Kidney (tissue), 14 donors: Measurements from ENCODE around the gene NDUFS1. TPM values are rescaled to one million over a fixed set of nuclear protein-coding genes. Genes with fewer than 3 reads are reported as not detected.
A peak's percentile ranks its signal among the peaks of the same experiment; 100 is the strongest.
"Not testable (repeated sequence)": the region's sequence is repeated elsewhere in the genome, so short reads cannot be mapped to it uniquely, and the experiment has no call there.

Experiments
- DNase-seq, 5 donors: peaks; one replicate each; pipeline ENCODE4 v3.0.0-alpha.2; 2013 to 2020
- FAIRE-seq: peaks from 2 replicates; lab custom pipeline; 2012; peaks lifted over from hg19 to GRCh38; lab: Jason Lieb, UNC
- H3K27ac ChIP-seq, 2 donors: one replicate each; pipeline ENCODE4 v1.7.0; 2013; ENCODE audit warnings: low read depth in 2 of 2, low read length in 2 of 2, inconsistent platforms in 1 of 2
- H3K27me3 ChIP-seq: one replicate; pipeline ENCODE4 v1.7.1; 2013; ENCODE audit warnings: low read length, inconsistent platforms; ENCODE audit not compliant: control insufficient read depth, insufficient read depth
- H3K36me3 ChIP-seq, 3 donors: one replicate each; pipeline versions ENCODE4 v1.7.0 to v1.7.1; 2013; ENCODE audit warnings: low read length in 3 of 3, control low read depth in 1 of 3, inconsistent platforms in 1 of 3; ENCODE audit not compliant: insufficient read depth in 3 of 3, control insufficient read depth in 2 of 3
- H3K4me1 ChIP-seq, 3 donors: one replicate each; pipeline versions ENCODE4 v1.7.0 to v1.7.1; 2013; ENCODE audit warnings: low read length in 3 of 3, inconsistent platforms in 1 of 3, low read depth in 1 of 3; ENCODE audit not compliant: control insufficient read depth in 2 of 3, insufficient read depth in 2 of 3
- H3K4me3 ChIP-seq, 3 donors: one replicate each; pipeline versions ENCODE4 v1.7.0 to v1.8.1; 2013; ENCODE audit warnings: low read length in 3 of 3, control low read depth in 1 of 3, inconsistent platforms in 1 of 3
- H3K9ac ChIP-seq, 3 donors: one replicate each; pipeline versions ENCODE4 v1.7.0 to v1.7.1; 2013; ENCODE audit warnings: low read length in 3 of 3, control low read depth in 1 of 3, inconsistent platforms in 1 of 3
- H3K9me3 ChIP-seq, 3 donors: one replicate each; pipeline versions ENCODE4 v1.7.0 to v1.7.1; 2013; ENCODE audit warnings: low read length in 3 of 3, control low read depth in 1 of 3, inconsistent platforms in 1 of 3; ENCODE audit not compliant: control insufficient read depth in 2 of 3, insufficient read depth in 1 of 3
- CTCF ChIP-seq: IDR thresholded peaks from 3 replicates; pipeline ENCODE4 v1.5.1; 2012; ENCODE audit warnings: mild to moderate bottlenecking, moderate library complexity, borderline replicate concordance; ENCODE audit not compliant: insufficient read depth; ENCODE audit errors: extremely low read depth
- intact Hi-C: fragments of 100-400 bp; cut with DNase I; formaldehyde crosslinking; loops from one replicate; pipeline ENCODE4 v1.11.1; 2022
- polyA plus RNA-seq: library from polyadenylated mRNA; stranded (reverse); fragments of 350-450 nt; fragmentation: Illumina TruSeq; extraction: RNeasy Lipid Tissue Mini Kit (QIAGEN cat#74804); gene quantifications from one replicate; pipeline ENCODE4 v1.2.3, GENCODE V29; 2014; ENCODE audit warnings: low read depth, low replicate concordance; ENCODE audit not compliant: insufficient read depth
- total RNA-seq: library from RNA; stranded (reverse); fragmentation: NEBNext Ultra II Directional; extraction: Animal tissue kit (Norgen Biotek cat#: 25700); gene quantifications from one replicate; pipeline ENCODE4 v1.2.1, GENCODE V29; 2021
- donor health status: control.
- donor health status: control.
- donor health status: control.
- donor health status: control.
- donor health status: control.
- donor health status: DM: yes; HTN: yes; CAD: no.
- donor health status: Normal renal cell carcinoma (clear cell type).

The NDUFS1 gene
- total and polyA plus RNA-seq, 2 donors from 2014 or later, result 67.6 to 97.2 TPM

GRCh38 chr2:206176901-206177300, 17.7 kb upstream of the NDUFS1 start:
- intact Hi-C loops, result no loop called here
- Histone ChIP-seq H3K4me1 (no peaks in the 10 kb centered on the region), H3K36me3 (no peaks in the 10 kb centered on the region), H3K4me3 (no peak overlapping the region), H3K27me3 (no peaks in the 10 kb centered on the region), H3K9me3 (no peaks in the 10 kb centered on the region), H3K9ac (no peak overlapping the region), H3K27ac (no peak overlapping the region)
- no peak for TF ChIP-seq CTCF
- peak in 2 of 5 donors; percentile 24 to 55 for DNase-seq
- no peak for FAIRE-seq

GRCh38 chr2:206176121-206176520, 16.9 kb upstream of the NDUFS1 start:
- intact Hi-C loops, result no loop called here
- no peak for FAIRE-seq
- peak in 1 of 5 donors; percentile 27 for DNase-seq

GRCh38 chr2:206173147-206173546, 13.9 kb upstream of the NDUFS1 start:
- FAIRE-seq (no peak), DNase-seq (no peak)
- Histone ChIP-seq H3K27me3 (no peaks in the 10 kb centered on the region), H3K36me3 (no peaks in the 10 kb centered on the region), H3K27ac (no peak overlapping the region), H3K9ac (no peak overlapping the region), H3K4me3 (no peak overlapping the region), H3K4me1 (no peaks in the 10 kb centered on the region), H3K9me3 (no peaks in the 10 kb centered on the region)
- TF ChIP-seq CTCF, result no peak
- intact Hi-C loops, result no loop called here

More at GRCh38 chr2:206176121-206176520, 16.9 kb upstream of the NDUFS1 start:
- Histone ChIP-seq H3K27me3 (no peaks in the 10 kb centered on the region), H3K9ac (no peak overlapping the region), H3K4me1 (no peaks in the 10 kb centered on the region), H3K36me3 (no peaks in the 10 kb centered on the region), H3K9me3 (no peaks in the 10 kb centered on the region), H3K27ac (no peak overlapping the region), H3K4me3 (no peak overlapping the region)
- TF ChIP-seq CTCF, result no peak

GRCh38 chr2:206171624-206172397, 12.6 kb upstream of the NDUFS1 start:
- H3K27me3 ChIP-seq, H3K4me1 ChIP-seq, H3K27ac ChIP-seq, H3K4me3 ChIP-seq, DNase-seq, H3K9ac ChIP-seq, FAIRE-seq, H3K9me3 ChIP-seq, H3K36me3 ChIP-seq, intact Hi-C loops: not testable (repeated sequence)

- intact Hi-C loops, FAIRE-seq, H3K27me3 ChIP-seq, H3K9ac ChIP-seq, H3K36me3 ChIP-seq, DNase-seq, H3K4me3 ChIP-seq, H3K4me1 ChIP-seq, H3K9me3 ChIP-seq, H3K27ac ChIP-seq: not testable (repeated sequence)
Measured at GRCh38 chr2:206168230-206168629, 9.0 kb upstream of the NDUFS1 start.
